H1 (cell line): Measurements from ENCODE around the gene OCRL. TPM values are rescaled to one million over a fixed set of nuclear protein-coding genes. Genes with fewer than 3 reads are reported as not detected.

ENCODE experiments used
- CTCF ChIA-PET: fragments of 300-600 bp; sonication (Branson Sonifier 250); formaldehyde crosslinking; loops from one replicate; lab custom pipeline; 2021; ENCODE audit not compliant: partially characterized antibody; lab: Charles Lee
- POLR2A ChIA-PET: fragments of 300-600 bp; sonication (Branson Sonifier 250); formaldehyde crosslinking; loops from one replicate; lab custom pipeline; 2021; ENCODE audit warnings: inconsistent platforms; ENCODE audit not compliant: partially characterized antibody; lab: Charles Lee
- DNase-seq, 2 experiments: peaks; one replicate each; pipeline versions ENCODE4 v3.0.0 to v3.0.0-alpha.2; 2010 to 2022; ENCODE audit warnings: low spot score in 2 of 2, low read depth in 1 of 2, mixed read lengths in 1 of 2
- FAIRE-seq: peaks from 2 replicates; lab custom pipeline; 2011; peaks lifted over from hg19 to GRCh38; lab: Jason Lieb, UNC
- H2AFZ ChIP-seq: 2 replicates; pipeline ENCODE4 v1.8.1; 2012; ENCODE audit warnings: low read length, inconsistent platforms
- H2AK5ac ChIP-seq: 2 replicates; pipeline ENCODE4 v1.6.1; 2013; ENCODE audit warnings: low read depth, low read length
- H2BK120ac ChIP-seq: replicated peaks from 2 replicates; pipeline ENCODE3; 2013; ENCODE audit warnings: low read depth, low read length, inconsistent platforms
- H2BK12ac ChIP-seq: 2 replicates; pipeline ENCODE4 v1.6.1; 2013; ENCODE audit warnings: low read depth, low read length
- H2BK15ac ChIP-seq: 2 replicates; pipeline ENCODE4 v1.6.1; 2013; ENCODE audit warnings: low read length
- H2BK20ac ChIP-seq: 2 replicates; pipeline ENCODE4 v1.6.1; 2013; ENCODE audit warnings: low read length
- H2BK5ac ChIP-seq: 2 replicates; pipeline ENCODE4 v1.6.1; 2013; ENCODE audit warnings: low read depth, low read length
- H3K14ac ChIP-seq: 2 replicates; pipeline ENCODE4 v1.6.1; 2013; ENCODE audit warnings: inconsistent platforms; ENCODE audit not compliant: insufficient read length
- H3K18ac ChIP-seq: 2 replicates; pipeline ENCODE4 v1.6.1; 2013; ENCODE audit warnings: low read length; ENCODE audit errors: extremely low read depth
- H3K23ac ChIP-seq: 2 replicates; pipeline ENCODE4 v1.6.1; 2013; ENCODE audit warnings: inconsistent platforms; ENCODE audit not compliant: insufficient read length
- H3K23me2 ChIP-seq: 2 replicates; pipeline ENCODE4 v1.6.1; 2013; ENCODE audit warnings: low read depth, low read length
- H3K27ac ChIP-seq: 2 replicates; pipeline ENCODE4 v1.6.1; 2011; ENCODE audit warnings: low read depth, low read length, inconsistent platforms
- H3K27me3 ChIP-seq, 4 experiments: replicated peaks in 1 of 4; 1 replicate in 1 of 4; 2 replicates in 3 of 4; pipeline versions ENCODE4 v1.6.1 to v1.8.1; 2011 to 2013; ENCODE audit warnings: low read length in 3 of 4, mild to moderate bottlenecking in 3 of 4, inconsistent platforms in 2 of 4, mixed read lengths in 2 of 4, moderate library complexity in 1 of 4; ENCODE audit not compliant: control insufficient read depth in 3 of 4, insufficient read depth in 3 of 4; ENCODE audit errors: extremely low read depth in 1 of 4
- H3K36me3 ChIP-seq, 4 experiments: 2 replicates each; pipeline versions ENCODE4 v1.6.1 to v1.8.1; 2011 to 2013; ENCODE audit warnings: mild to moderate bottlenecking in 4 of 4, low read length in 3 of 4, moderate library complexity in 2 of 4, control low read depth in 1 of 4, inconsistent platforms in 1 of 4; ENCODE audit not compliant: insufficient read depth in 4 of 4, control insufficient read depth in 2 of 4
- H3K4ac ChIP-seq: replicated peaks from 2 replicates; pipeline ENCODE3; 2013; ENCODE audit warnings: low read length, low read depth, mixed read lengths, inconsistent platforms; ENCODE audit not compliant: insufficient read length
- H3K4me1 ChIP-seq, 4 experiments: replicated peaks in 1 of 4; 1 replicate in 1 of 4; 2 replicates in 3 of 4; pipeline versions ENCODE4 v1.6.1 to v1.8.1; 2011 to 2013; ENCODE audit warnings: low read length in 3 of 4, inconsistent platforms in 2 of 4, mixed read lengths in 1 of 4; ENCODE audit not compliant: insufficient read depth in 4 of 4, control insufficient read depth in 3 of 4
- H3K4me2 ChIP-seq, 2 experiments: 2 replicates each; pipeline versions ENCODE4 v1.6.1 to v1.8.1; 2011 to 2013; ENCODE audit warnings: low read depth in 2 of 2, low read length in 2 of 2, control low read depth in 1 of 2, inconsistent platforms in 1 of 2, mild to moderate bottlenecking in 1 of 2; ENCODE audit not compliant: insufficient read depth in 1 of 2
- H3K4me3 ChIP-seq, 4 experiments: fragments of 200-600, 300-600 bp in 1 of 4; sonication (generic), shearing (Covaris generic), sonication (Bioruptor Twin) in 1 of 4; 2 replicates each; pipeline versions ENCODE4 v1.5.1 to v1.8.1; 2011 to 2016; ENCODE audit warnings: low read length in 4 of 4, low read depth in 3 of 4, control low read depth in 2 of 4, inconsistent platforms in 2 of 4, mild to moderate bottlenecking in 2 of 4, mixed read lengths in 1 of 4, moderate library complexity in 1 of 4; ENCODE audit not compliant: insufficient read depth in 2 of 4; ENCODE audit errors: extremely low read depth in 1 of 4
- H3K56ac ChIP-seq: replicated peaks from 2 replicates; pipeline ENCODE3; 2013; ENCODE audit warnings: low read depth, mild to moderate bottlenecking, mixed read lengths, low read length, inconsistent platforms; ENCODE audit not compliant: insufficient read length
- H3K79me1 ChIP-seq: 2 replicates; pipeline ENCODE4 v1.6.1; 2013; ENCODE audit warnings: low read depth, low read length, control low read depth
- H3K79me2 ChIP-seq, 2 experiments: 2 replicates each; pipeline versions ENCODE4 v1.6.1 to v1.8.1; 2012 to 2013; ENCODE audit warnings: low read length in 2 of 2, mild to moderate bottlenecking in 2 of 2, inconsistent platforms in 1 of 2; ENCODE audit not compliant: insufficient read depth in 2 of 2, control insufficient read depth in 1 of 2
- H3K9ac ChIP-seq, 4 experiments: replicated peaks in 1 of 4; 1 replicate in 1 of 4; 2 replicates in 3 of 4; pipeline versions ENCODE4 v1.6.1 to v1.8.1; 2011 to 2013; ENCODE audit warnings: low read depth in 3 of 4, low read length in 3 of 4, control low read depth in 2 of 4, mild to moderate bottlenecking in 2 of 4, moderate library complexity in 2 of 4, inconsistent platforms in 1 of 4; ENCODE audit errors: extremely low read depth in 1 of 4
- H3K9me3 ChIP-seq, 2 experiments: 2 replicates each; pipeline versions ENCODE4 v1.6.1 to v1.8.1; 2012 to 2013; ENCODE audit warnings: mild to moderate bottlenecking in 2 of 2, moderate library complexity in 2 of 2, control low read depth in 1 of 2, inconsistent platforms in 1 of 2, low read depth in 1 of 2, low read length in 1 of 2, mixed read lengths in 1 of 2; ENCODE audit not compliant: insufficient read depth in 2 of 2
- H4K20me1 ChIP-seq, 2 experiments: replicated peaks in 1 of 2; 2 replicates each; pipeline versions ENCODE3 to v1.8.1; 2011 to 2013; ENCODE audit warnings: inconsistent platforms in 2 of 2, low read length in 2 of 2, mild to moderate bottlenecking in 1 of 2; ENCODE audit not compliant: insufficient read depth in 2 of 2, control insufficient read depth in 1 of 2
- H4K5ac ChIP-seq: 2 replicates; pipeline ENCODE4 v1.6.1; 2013; ENCODE audit warnings: low read length, low read depth, mixed read lengths, inconsistent platforms; ENCODE audit not compliant: insufficient read length
- H4K8ac ChIP-seq: 2 replicates; pipeline ENCODE4 v1.8.0; 2013; ENCODE audit warnings: mild to moderate bottlenecking, moderate library complexity, low read length, inconsistent platforms; ENCODE audit not compliant: insufficient read depth; ENCODE audit errors: extremely low read depth
- H4K91ac ChIP-seq: replicated peaks from 2 replicates; pipeline ENCODE3; 2013; ENCODE audit warnings: low read length, mixed read lengths, inconsistent platforms; ENCODE audit not compliant: insufficient read length
- ATF2 ChIP-seq: IDR thresholded peaks from 2 replicates; pipeline ENCODE4 v1.6.1; 2012; ENCODE audit warnings: low read length, inconsistent platforms
- ATF3 ChIP-seq: IDR thresholded peaks from 2 replicates; pipeline ENCODE4 v1.6.1; 2011; ENCODE audit warnings: low read depth, mild to moderate bottlenecking, low read length; ENCODE audit not compliant: insufficient read depth
- CBX8 ChIP-seq: fragments of 300-800, 300-1000 bp; sonication (generic); IDR thresholded peaks from 2 replicates; pipeline ENCODE4 v1.7.1; 2016; ENCODE audit warnings: low read depth, low read length, borderline replicate concordance
- CHD2 ChIP-seq: IDR thresholded peaks from 2 replicates; pipeline ENCODE4 v1.6.1; 2012; ENCODE audit warnings: low read length, improper control_type of control experiment
- EP300 ChIP-seq, 2 experiments: IDR thresholded peaks; 1 replicate in 1 of 2; 2 replicates in 1 of 2; pipeline ENCODE4 v1.6.1; 2011 to 2012; ENCODE audit warnings: low read depth in 2 of 2, low read length in 2 of 2, mild to moderate bottlenecking in 2 of 2, borderline replicate concordance in 1 of 2, inconsistent platforms in 1 of 2, moderate library complexity in 1 of 2
- HDAC2 ChIP-seq, 2 experiments: fragments of 300-600 bp in 1 of 2; sonication (generic) in 1 of 2; IDR thresholded peaks; 2 replicates each; pipeline ENCODE4 v1.6.1; 2011 to 2012; ENCODE audit warnings: low read depth in 2 of 2, low read length in 2 of 2, mild to moderate bottlenecking in 2 of 2, moderate library complexity in 2 of 2, borderline replicate concordance in 1 of 2, inconsistent platforms in 1 of 2
- JUN ChIP-seq: IDR thresholded peaks from 2 replicates; pipeline ENCODE4 v1.6.1; 2011; ENCODE audit warnings: low read depth, mild to moderate bottlenecking, improper control_type of control experiment, low read length
- KDM5A ChIP-seq: fragments of 200-600 bp; IDR thresholded peaks from 2 replicates; pipeline ENCODE4 v1.7.1; 2012; ENCODE audit warnings: mild to moderate bottlenecking, low read length, inconsistent platforms, mixed read lengths
- NANOG ChIP-seq: IDR thresholded peaks from 2 replicates; pipeline ENCODE4 v1.6.1; 2011; ENCODE audit warnings: low read length, low read depth, mild to moderate bottlenecking, inconsistent platforms; ENCODE audit not compliant: insufficient read depth, poor library complexity, severe bottlenecking
- PHF8 ChIP-seq: fragments of 200-600 bp; sonication (generic); conservative IDR thresholded peaks from 2 replicates; pipeline ENCODE4 v1.7.1; 2012; ENCODE audit warnings: low read depth, mild to moderate bottlenecking, inconsistent platforms, low read length, moderate library complexity
- YY1 ChIP-seq: IDR thresholded peaks from 2 replicates; pipeline ENCODE4 v1.6.1; 2011; ENCODE audit warnings: low read depth, mild to moderate bottlenecking, low read length
- WGBS, 2 experiments: shearing (Covaris generic) in 1 of 2; methylation state at CpG; one replicate each; pipeline versions ENCODE4 v1.1.6 to v1.1.7; 2013 to 2015; ENCODE audit warnings: low lambda C conversion rate in 2 of 2, mixed read lengths in 2 of 2, inconsistent platforms in 1 of 2, low coverage in 1 of 2, missing lambda C conversion rate in 1 of 2; ENCODE audit not compliant: insufficient replicate concordance in 2 of 2, insufficient coverage in 1 of 2, insufficient read length in 1 of 2; ENCODE audit errors: extremely low coverage in 1 of 2, missing lambda C conversion rate in 1 of 2; 5-methylcytosine and 5-hydroxymethylcytosine counted together
- polyA plus RNA-seq, 7 experiments: library from polyadenylated mRNA; depleted of rRNA in 3 of 7; stranded (reverse) in 5 of 7; unstranded in 2 of 7; fragments of >200 nt in 5 of 7; fragments of 200-250 nt in 2 of 7; gene quantifications; 1 replicate in 5 of 7; 2 replicates in 1 of 7; 4 replicates in 1 of 7; pipeline versions ENCODE4 v1.2.1 to v1.2.3, GENCODE V29; 2011 to 2013; ENCODE audit warnings: missing spikeins in 2 of 7, mixed read lengths in 2 of 7
- total RNA-seq: library from RNA; stranded (reverse); fragmentation: NEBNext Ultra II Directional; extraction: Animal tissue kit (Norgen Biotek cat#: 25700); gene quantifications from 2 replicates; pipeline ENCODE4 v1.2.1, GENCODE V29; 2021

OCRL gene
- total and polyA plus RNA-seq, 2 of the 8 experiments (the other 6 are each of a cell fraction or from before 2014, with no cell fraction given): 12.7 to 15.1 TPM

GRCh38 chrX:129544780-129545179 lies 4.7 kb downstream of the OCRL start:
- Histone ChIP-seq H3K23me2 (peaks cover 3% of the 10 kb centered on the region; the same call in 1 of the 2 replicates), H3K56ac (no peak overlapping the region), H3K4me3 (no peak overlapping the region), H3K4me2 (no peak overlapping the region), H3K36me3 (peaks cover 0 to 20% (median 3%) of the 10 kb centered on the region in 4 experiments; a peak in 5 of 8 replicates), H2AFZ (no peak overlapping the region), H3K9me3 (no peaks in the 10 kb centered on the region), H3K79me1 (no peaks in the 10 kb centered on the region), H3K79me2 (peaks cover 0 to 5% of the 10 kb centered on the region in 2 experiments; a peak in 2 of 4 replicates), H4K91ac (no peak overlapping the region), H2BK15ac (no peak overlapping the region), H3K18ac (no peak overlapping the region), H2BK120ac (no peak overlapping the region), H2BK20ac (no peak overlapping the region), H4K20me1 (peaks cover 0 to 1% of the 10 kb centered on the region in 2 experiments), H4K5ac (no peak overlapping the region), H3K27me3 (no peaks in the 10 kb centered on the region), H3K14ac (no peak overlapping the region), H2BK12ac (no peak overlapping the region), H2AK5ac (no peak overlapping the region), H3K9ac (no peak overlapping the region), H4K8ac (no peak overlapping the region), H3K4me1 (no peaks in the 10 kb centered on the region), H3K23ac (no peak overlapping the region), H3K27ac (no peak overlapping the region), H3K4ac (no peak overlapping the region), H2BK5ac (no peak overlapping the region)
- ChIA-PET CTCF (no interaction called here), POLR2A (no interaction called here)
- no peak for FAIRE-seq
- no peak for DNase-seq
- WGBS, 2 experiments: 78% methylated on average over 2 of the region's 2 CpGs; no CpG with 5 or more reads in 1 of the 2 experiments
- TF ChIP-seq ATF3: no peak
- no peak for TF ChIP-seq HDAC2 (IDR thresholded peaks at IDR 0.05; ENCODE audit: borderline replicate concordance in 1 of 2, low read depth in 2 of 2, low read length in 2 of 2)
- TF ChIP-seq KDM5A: no peak
- TF ChIP-seq JUN: no peak
- no peak for TF ChIP-seq ATF2
- no peak for TF ChIP-seq CHD2
- no peak for TF ChIP-seq EP300 (IDR thresholded peaks at IDR 0.05; ENCODE audit: borderline replicate concordance in 1 of 2, low read depth in 2 of 2, low read length in 2 of 2)
- TF ChIP-seq NANOG: no peak
- TF ChIP-seq YY1: no peak
- TF ChIP-seq PHF8: no peak
- TF ChIP-seq CBX8: no peak
